ENCODE results near the gene SSX2IP.
"Not testable (repeated sequence)": the region's sequence is repeated elsewhere in the genome, so short reads cannot be mapped to it uniquely, and the experiment has no call there.

The SSX2IP gene

GRCh38 chr1:84690397-84691121 lies at the start of gene SSX2IP:
SSX2IP (minus strand) TSS chr1:84690461; CDS start chr1:84671219, 19,242 bp downstream.
- DNase-seq = peak; percentile 98 to 99

DNA sequence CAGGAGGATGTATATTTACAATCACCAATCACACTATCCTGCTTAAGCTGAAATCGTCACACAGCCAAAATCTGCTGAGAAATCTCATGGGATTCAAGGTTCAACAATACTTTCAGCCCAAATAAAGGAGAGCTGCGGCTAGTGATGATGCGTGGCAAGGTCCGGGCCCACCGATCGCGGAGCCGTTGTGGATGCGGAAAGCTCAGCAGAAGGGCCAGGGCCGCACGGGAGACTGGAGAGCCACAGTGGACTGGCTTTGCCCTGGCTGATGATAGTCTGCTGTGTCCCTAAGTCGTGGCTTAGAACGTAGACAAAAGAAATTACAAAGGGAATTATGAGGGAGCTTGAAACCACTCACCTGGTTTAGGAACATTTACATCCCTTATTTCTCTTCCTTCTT lies 48.0 kb upstream of the SSX2IP start:
- no peak for DNase-seq

DNA sequence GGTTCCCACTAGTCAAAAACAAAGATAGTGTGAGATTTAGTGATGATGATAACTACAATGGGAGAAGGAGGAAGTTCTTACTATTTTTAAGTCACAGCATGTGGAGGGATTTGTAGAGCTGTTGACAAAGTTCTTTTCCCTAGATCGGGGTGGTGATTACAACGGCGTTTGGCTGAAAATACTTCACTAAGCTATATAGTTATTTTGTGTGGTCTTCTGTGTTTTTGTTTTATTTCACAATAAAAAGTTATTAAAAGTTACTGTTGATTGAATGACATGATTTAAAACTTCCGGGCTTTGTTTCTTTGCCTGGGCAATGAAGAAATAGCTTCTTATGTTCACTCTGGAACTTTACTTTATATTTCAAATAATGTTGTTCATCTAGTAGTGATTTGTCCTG lies 47.3 kb upstream of the SSX2IP start:
- DNase-seq = no peak

GRCh38 chr1:84736944-84737343 lies 46.7 kb upstream of the SSX2IP start:
- no peak for DNase-seq

DNA sequence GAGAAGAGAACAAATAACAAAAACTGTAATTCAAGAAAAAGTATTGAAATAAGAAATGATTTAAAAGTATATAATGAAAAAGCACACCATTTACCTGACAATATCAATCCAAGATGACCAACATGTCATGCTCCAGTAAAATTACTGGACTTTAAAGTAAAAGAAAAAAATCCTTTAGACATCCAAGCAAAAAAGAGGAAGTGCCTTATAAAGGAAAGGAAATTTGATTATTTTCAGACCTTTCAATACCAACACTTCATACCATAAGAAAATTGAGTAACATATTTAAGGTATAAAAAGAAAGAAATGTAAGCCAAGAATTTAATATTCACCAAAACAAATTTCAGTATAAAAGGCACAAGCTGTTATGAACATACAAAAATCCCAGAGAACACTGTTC lies 46.2 kb upstream of the SSX2IP start:
- no peak for DNase-seq

- no peak for DNase-seq
Measured at GRCh38 chr1:84735483-84735882, 45.2 kb upstream of the SSX2IP start.

GRCh38 chr1:84732520-84732919 lies 42.3 kb upstream of the SSX2IP start:
- DNase-seq = no peak

DNA sequence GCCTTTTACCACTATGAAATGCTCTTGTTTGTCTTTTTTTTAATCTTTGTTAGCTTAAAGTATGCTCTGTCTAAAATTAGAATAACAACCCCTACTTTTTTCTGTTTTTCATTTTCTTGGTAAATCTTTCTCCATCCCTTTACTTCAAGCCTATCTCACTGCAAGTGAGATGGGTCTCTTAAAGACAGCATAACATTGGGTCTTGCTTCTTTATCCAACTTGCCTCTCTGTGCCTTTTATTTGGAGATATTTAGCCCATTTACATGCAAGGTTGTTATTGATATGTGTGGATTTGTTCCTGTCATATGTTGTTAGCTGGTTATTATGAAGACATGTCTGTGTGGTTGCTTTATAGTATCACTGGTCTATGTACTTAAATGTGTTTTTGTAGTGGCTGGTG lies 41.3 kb upstream of the SSX2IP start:
- no peak for DNase-seq

GRCh38 chr1:84727711-84728110 lies 37.5 kb upstream of the SSX2IP start:
- DNase-seq = not testable (repeated sequence)

- DNase-seq = no peak
Measured at GRCh38 chr1:84726593-84727499, 36.6 kb upstream of the SSX2IP start.

DNA sequence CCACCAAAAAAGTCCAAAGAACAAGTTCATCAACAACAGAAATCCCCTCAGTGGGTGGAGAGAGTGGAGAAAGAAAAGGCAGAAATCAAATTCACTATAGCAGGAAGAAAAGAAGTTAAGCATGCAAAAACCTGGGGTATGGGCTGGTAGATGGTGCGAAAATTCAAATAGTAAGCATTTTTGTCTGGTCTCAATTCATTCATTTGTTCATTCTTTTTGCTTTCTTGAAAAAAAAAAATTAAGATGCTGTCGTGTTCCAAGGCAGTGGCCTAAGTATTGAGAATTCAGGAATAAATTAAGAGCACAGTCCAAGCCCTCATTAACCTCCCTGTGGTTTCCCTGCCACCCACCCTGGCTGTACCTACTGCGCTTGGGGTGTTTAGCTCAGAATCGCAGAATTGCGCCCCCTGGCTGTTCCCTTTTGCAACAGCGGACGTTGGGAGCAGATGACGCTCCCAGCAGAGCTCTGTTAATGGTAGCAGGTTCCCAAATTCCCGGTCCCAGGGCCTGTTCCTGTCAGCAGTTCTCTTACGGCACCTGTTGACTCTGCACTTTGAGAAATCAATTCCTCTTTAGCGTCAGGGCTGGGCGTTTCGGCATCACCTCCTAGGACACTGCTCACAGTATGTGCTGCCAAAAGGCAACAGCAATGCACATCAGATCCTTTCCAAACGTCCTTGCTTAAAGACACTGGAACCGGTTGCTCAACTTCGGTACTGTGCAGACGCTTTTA lies 34.0 kb upstream of the SSX2IP start:
- peak; percentile 30 to 53 for DNase-seq

- no peak for DNase-seq
Measured at GRCh38 chr1:84722794-84723193, 32.5 kb upstream of the SSX2IP start.

DNA sequence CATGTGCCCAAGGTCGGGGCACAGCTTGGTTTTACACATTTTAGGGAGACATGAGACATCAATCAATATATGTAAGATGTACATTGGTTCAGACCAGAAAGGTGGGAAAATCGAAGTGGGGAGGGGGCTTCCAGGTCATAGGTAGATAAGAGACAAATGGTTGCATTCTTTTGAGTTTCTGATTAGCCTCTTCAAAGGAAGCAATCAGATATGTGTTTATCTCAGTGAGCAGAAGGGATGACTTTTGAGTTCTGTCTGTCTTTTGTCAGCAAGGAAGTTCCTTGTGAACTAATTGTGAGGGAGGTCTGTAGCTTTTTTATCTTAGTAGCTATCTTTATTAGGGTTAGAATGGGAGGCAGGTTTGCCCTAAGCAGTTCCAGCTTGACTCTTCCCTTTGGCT lies 31.6 kb upstream of the SSX2IP start:
- not testable (repeated sequence) for DNase-seq

DNA sequence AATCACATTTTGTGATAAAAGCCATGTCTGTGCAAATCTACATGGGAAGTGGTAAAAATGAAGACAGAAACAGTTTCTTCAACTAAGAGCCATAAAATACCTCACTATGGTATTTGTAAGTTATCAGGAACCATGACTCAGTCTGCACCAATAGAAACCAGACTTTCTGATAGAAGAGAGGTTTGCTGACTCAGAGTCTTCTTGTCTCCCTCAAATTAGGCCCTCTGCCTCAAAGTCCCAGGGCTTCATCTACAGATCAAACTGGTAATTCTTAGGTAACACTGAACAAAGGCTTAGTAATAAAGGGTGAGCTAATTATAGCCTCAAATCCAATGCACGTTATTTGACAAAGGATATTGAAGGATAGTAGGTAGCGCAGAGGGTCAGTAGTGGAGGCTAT lies 30.9 kb upstream of the SSX2IP start:
- no peak for DNase-seq

- no peak for DNase-seq
Measured at GRCh38 chr1:84720221-84720780, 30.0 kb upstream of the SSX2IP start.

- no peak for DNase-seq
Measured at GRCh38 chr1:84719543-84720217, 29.4 kb upstream of the SSX2IP start.

DNA sequence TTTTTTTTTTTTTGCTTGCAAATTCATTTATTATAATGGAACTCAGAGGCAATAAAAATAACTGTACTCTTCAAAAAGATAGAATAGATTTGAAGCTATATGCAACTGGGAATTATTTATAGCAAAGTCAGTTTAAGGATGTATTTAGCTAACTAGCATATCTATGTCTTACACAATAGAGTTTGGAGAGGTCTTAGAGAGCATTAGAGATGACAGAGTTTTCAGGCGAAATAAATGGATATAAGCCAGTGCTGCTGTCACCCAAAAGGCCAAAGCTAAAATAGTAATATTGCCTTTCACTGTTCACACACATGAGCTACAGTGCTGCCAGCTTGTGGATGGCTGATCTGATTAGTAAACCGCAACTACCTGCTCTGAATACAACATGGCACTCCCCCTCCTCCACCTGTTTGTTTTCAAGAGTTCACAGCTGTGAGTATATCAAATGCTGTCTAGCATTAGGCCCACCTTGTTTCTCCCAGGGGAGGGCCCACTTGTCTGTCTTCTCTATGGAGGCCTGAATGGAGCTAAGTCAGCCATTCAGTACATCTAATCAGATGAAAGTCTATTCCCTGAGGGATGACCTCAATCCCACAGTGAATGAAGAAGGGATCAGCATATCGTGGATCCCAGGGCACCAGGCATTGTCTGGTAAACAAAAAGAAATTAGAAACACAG lies 25.2 kb upstream of the SSX2IP start:
- DNase-seq = no peak

GRCh38 chr1:84712276-84712874 lies 22.1 kb upstream of the SSX2IP start:
- no peak for DNase-seq

DNA sequence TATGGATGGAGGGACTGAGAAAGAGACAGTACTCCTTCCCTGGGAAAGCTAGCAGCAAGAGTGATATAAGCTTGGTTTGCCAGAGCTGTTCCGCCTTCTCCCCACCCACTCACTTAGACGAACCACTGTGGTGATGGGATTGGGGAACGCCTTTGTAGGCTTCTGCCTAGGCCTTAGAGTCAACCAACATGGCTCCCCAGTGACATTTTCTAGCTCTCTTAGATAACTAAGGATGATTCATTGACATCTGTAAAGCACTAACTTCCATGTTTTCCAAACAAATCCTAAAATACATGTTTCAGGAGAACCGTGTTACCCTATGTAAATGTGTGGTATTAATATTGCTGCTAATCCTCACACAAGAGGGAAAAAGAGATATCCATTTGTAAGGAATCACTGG lies 21.6 kb upstream of the SSX2IP start:
- DNase-seq = no peak

DNA sequence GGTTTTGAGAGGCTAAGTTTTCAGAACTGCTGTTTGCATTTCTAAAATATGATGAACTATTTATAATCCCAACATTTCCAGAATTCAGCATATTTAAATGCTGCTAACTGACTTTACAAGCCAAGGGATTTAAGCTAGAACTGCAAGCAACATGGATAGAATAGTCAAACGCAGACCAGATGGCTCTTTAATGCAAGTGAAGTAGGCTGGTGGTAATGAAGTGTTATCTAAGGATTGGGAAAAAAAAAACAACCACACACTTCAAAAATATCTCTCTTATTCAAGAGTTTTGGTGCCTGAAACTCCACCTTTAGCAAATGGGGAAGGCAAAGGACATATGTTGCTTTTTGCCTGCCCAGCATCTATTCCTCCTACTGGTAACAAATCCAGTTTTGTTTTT lies 20.9 kb upstream of the SSX2IP start:
- no peak for DNase-seq

DNA sequence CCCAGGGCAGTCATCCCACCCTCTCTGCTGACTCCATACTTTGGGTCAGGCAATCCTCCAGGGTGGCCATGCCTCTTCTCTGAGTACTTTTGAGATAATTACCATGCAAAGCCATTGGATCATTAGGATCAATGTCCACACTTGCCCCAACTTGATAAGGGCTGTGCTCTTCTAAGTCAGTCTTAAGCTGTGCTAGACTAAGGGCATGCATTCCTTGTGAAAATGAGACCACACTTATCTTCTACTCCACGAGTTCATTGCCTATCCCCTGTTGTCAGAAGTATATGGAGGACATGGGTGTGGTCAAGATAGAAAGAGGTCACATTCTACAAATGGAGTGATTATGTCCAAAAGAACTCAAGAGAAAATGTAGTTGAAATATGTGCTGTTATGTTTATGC lies 18.9 kb upstream of the SSX2IP start:
- no peak for DNase-seq

DNA sequence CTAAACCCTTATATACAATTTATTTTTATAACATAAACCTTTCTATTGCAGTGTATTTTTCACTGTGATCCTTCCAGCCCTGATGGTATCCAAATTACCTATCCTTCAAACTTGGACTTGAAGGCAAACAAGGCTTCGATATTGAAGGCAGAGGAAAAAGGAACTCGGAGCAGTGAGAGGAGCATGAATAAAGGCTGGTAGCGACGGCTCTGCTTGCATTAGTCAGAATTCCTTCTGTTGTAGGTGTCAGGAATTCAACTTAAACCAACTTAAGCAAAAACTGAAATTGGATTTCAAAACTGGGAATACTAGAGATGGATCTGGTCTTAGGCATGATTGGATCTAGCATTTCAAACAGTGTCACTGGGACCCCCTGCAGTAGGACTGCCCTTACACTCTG lies 17.8 kb upstream of the SSX2IP start:
- DNase-seq = no peak
